ENCODE results near the gene PABPC1L.

The PABPC1L gene

DNA sequence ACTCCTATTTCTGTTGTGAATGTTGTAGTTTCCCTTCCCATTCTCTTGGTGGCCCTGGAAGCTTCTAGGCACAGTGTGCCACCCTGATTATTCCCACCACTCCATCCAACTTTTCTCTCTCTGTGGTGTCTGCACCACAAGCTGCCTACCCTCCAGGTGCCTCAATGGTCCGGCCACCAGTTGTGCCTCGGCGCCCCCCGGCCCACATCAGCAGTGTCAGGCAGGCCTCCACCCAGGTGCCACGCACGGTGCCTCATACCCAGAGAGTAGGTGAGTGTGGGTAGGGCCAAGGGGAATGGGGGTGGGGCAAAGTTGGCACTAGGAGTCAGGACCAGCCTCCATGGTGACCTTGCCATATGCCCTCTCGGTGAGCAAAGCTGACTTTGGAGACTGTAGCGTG is 23.1 kb downstream of the PABPC1L start:
- CTCF ChIA-PET, result interaction anchor here (0.7 kb wide), 1 partner anchor 67 kb away, joined by 3 read pairs; no protein-coding TSS in a partner anchor
- POLR2A ChIA-PET, result interaction anchor here (0.8 kb wide), 1 partner anchor 10 kb away, joined by 3 read pairs; no protein-coding TSS in a partner anchor
- TF ChIP-seq SCRT2 (tag by site-specific recombination; IDR thresholded peaks at IDR 0.05) (no peak), ZNF10 (tag by site-specific recombination; IDR thresholded peaks at IDR 0.05) (no peak), ZNF521 (tag by site-specific recombination; IDR thresholded peaks at IDR 0.05) (no peak), ZNF707 (tag by site-specific recombination; IDR thresholded peaks at IDR 0.05) (no peak), ZNF184 (tag by site-specific recombination; IDR thresholded peaks at IDR 0.05) (no peak)

DNA sequence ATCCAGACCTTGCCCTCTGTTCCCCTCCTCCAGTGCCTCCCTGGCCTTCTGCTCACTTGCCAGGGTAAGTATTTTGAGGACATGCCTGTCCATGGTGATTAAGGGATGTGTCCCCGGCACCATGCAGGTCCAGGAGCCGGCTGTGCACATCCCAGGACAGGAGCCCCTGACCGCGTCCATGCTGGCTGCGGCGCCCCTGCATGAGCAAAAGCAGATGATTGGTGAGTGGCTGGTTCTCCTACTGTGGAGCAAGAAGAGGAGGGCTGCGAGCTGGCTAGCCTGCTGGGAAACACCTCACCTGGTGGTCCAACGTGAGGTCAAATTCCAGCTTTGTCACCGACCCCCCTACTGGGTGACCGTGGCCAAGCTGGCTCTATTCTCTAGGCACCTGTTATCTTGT is 26.6 kb downstream of the PABPC1L start:
- H3K4me3 ChIP-seq (ENCODE audit: low read depth, low read length), result no peak overlapping the region
- ChIA-PET POLR2A (no interaction called here), CTCF (interaction anchor here (0.6 kb wide), 1 partner anchor 61 kb away, joined by 3 read pairs; no protein-coding TSS in a partner anchor)
- H3K27ac ChIP-seq (ENCODE audit: extremely low read depth, low read depth, low read length), result no peak overlapping the region
- TF ChIP-seq ZNF274 (IDR thresholded peaks at IDR 0.05; ENCODE audit: low read length), result no peak
- TF ChIP-seq ZNF274 (tag by site-specific recombination; IDR thresholded peaks at IDR 0.05; ENCODE audit: borderline replicate concordance), result no peak
- no peak for TF ChIP-seq ZEB2 (tag by site-specific recombination; IDR thresholded peaks at IDR 0.05)
- TF ChIP-seq ZNF571 (tag by site-specific recombination; IDR thresholded peaks at IDR 0.05), result no peak
- TF ChIP-seq SP2 (tag by site-specific recombination; IDR thresholded peaks at IDR 0.05), result no peak
- TF ChIP-seq ZNF248 (tag by site-specific recombination; IDR thresholded peaks at IDR 0.05), result no peak
- TF ChIP-seq ZNF23 (tag by site-specific recombination; IDR thresholded peaks at IDR 0.05; ENCODE audit: borderline replicate concordance), result no peak
- TF ChIP-seq, protein P1, sequence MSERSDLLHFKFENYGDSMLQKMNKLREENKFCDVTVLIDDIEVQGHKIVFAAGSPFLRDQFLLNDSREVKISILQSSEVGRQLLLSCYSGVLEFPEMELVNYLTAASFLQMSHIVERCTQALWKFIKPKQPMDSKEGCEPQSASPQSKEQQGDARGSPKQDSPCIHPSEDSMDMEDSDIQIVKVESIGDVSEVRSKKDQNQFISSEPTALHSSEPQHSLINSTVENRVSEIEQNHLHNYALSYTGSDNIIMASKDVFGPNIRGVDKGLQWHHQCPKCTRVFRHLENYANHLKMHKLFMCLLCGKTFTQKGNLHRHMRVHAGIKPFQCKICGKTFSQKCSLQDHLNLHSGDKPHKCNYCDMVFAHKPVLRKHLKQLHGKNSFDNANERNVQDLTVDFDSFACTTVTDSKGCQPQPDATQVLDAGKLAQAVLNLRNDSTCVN (tag by site-specific recombination; optimal IDR thresholded peaks at IDR 0.05), result no peak
- TF ChIP-seq ZNF114 (tag by site-specific recombination; IDR thresholded peaks at IDR 0.05), result no peak
- TF ChIP-seq ZNF211 (tag by site-specific recombination; IDR thresholded peaks at IDR 0.05; ENCODE audit: low read depth), result no peak
- no peak for TF ChIP-seq ZNF560 (tag by site-specific recombination; IDR thresholded peaks at IDR 0.05; ENCODE audit: borderline replicate concordance)
- TF ChIP-seq ZNF654 (tag by site-specific recombination; IDR thresholded peaks at IDR 0.05; ENCODE audit: low read depth), result no peak
- TF ChIP-seq KLF7 (tag by site-specific recombination; IDR thresholded peaks at IDR 0.05; ENCODE audit: borderline replicate concordance), result no peak
- TF ChIP-seq KLF9 (tag by site-specific recombination; IDR thresholded peaks at IDR 0.05; ENCODE audit: low read depth), result no peak
- TF ChIP-seq ZNF391 (tag by site-specific recombination; IDR thresholded peaks at IDR 0.05; ENCODE audit: borderline replicate concordance, low read depth), result no peak
- no peaks in the 10 kb centered on the region for H3K4me1 ChIP-seq (ENCODE audit: control insufficient read depth, insufficient read depth, low read length)
- H3K36me3 ChIP-seq (ENCODE audit: control insufficient read depth in 2 of 2, insufficient read depth in 1 of 2, low read length in 2 of 2), result peaks cover 0 to 89% of the 10 kb centered on the region in 2 experiments; a peak in 2 of 3 replicates
- no peaks in the 10 kb centered on the region for H3K9me3 ChIP-seq (ENCODE audit: control insufficient read depth, insufficient read depth, low read depth, low read length)

More for the DNA sequence above, 23.1 kb downstream of the PABPC1L start:
- H3K4me3 ChIP-seq (ENCODE audit: low read depth, low read length), result no peak overlapping the region
- peaks cover 0 to 74% of the 10 kb centered on the region in 2 experiments; a peak in 2 of 3 replicates for H3K36me3 ChIP-seq (ENCODE audit: control insufficient read depth in 2 of 2, insufficient read depth in 1 of 2, low read length in 2 of 2)
- no peaks in the 10 kb centered on the region for H3K4me1 ChIP-seq (ENCODE audit: control insufficient read depth, insufficient read depth, low read length)
- no peaks in the 10 kb centered on the region for H3K9me3 ChIP-seq (ENCODE audit: control insufficient read depth, insufficient read depth, low read depth, low read length)
- no peak overlapping the region for H3K27ac ChIP-seq (ENCODE audit: extremely low read depth, low read depth, low read length)

DNA sequence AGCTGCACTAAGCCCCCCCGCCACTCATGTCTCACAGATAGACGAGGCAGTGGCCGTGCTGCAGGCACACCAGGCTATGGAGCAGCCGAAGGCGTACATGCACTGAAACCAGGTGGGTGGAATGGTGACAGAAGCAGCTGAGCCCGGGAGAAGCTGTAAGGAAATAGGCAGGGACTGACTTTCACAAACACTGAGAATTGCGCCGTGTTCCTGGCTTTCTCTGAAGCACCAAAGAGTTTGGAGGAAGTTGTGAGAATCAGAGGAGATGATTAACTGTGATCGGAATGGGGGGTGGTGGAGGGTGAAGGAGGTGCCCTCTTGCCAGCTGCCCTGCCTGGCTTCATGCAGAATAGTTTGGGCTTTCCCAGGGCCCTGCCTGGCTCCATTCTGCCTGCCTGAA is 28.8 kb downstream of the PABPC1L start:
- H3K4me1 ChIP-seq (ENCODE audit: control insufficient read depth, insufficient read depth, low read length), result no peaks in the 10 kb centered on the region
- POLR2A ChIA-PET, result no interaction called here

More for the DNA sequence above, 28.8 kb downstream of the PABPC1L start:
- no peak for TF ChIP-seq ZNF394 (tag by site-specific recombination; IDR thresholded peaks at IDR 0.05; ENCODE audit: borderline replicate concordance)
- no peak for TF ChIP-seq ZNF626 (tag by site-specific recombination; IDR thresholded peaks at IDR 0.05)
- TF ChIP-seq ZNF366 (tag by site-specific recombination; conservative IDR thresholded peaks at IDR 0.05), result no peak
- no peak for TF ChIP-seq GFI1B (tag by site-specific recombination; IDR thresholded peaks at IDR 0.05)
- no peak for TF ChIP-seq ZNF335 (tag by site-specific recombination; conservative IDR thresholded peaks at IDR 0.05)
- TF ChIP-seq, protein P2, sequence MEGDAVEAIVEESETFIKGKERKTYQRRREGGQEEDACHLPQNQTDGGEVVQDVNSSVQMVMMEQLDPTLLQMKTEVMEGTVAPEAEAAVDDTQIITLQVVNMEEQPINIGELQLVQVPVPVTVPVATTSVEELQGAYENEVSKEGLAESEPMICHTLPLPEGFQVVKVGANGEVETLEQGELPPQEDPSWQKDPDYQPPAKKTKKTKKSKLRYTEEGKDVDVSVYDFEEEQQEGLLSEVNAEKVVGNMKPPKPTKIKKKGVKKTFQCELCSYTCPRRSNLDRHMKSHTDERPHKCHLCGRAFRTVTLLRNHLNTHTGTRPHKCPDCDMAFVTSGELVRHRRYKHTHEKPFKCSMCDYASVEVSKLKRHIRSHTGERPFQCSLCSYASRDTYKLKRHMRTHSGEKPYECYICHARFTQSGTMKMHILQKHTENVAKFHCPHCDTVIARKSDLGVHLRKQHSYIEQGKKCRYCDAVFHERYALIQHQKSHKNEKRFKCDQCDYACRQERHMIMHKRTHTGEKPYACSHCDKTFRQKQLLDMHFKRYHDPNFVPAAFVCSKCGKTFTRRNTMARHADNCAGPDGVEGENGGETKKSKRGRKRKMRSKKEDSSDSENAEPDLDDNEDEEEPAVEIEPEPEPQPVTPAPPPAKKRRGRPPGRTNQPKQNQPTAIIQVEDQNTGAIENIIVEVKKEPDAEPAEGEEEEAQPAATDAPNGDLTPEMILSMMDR (tag by site-specific recombination; IDR thresholded peaks at IDR 0.05), result no peak
- TF ChIP-seq ZNF23 (tag by site-specific recombination; IDR thresholded peaks at IDR 0.05; ENCODE audit: borderline replicate concordance), result no peak
- no peak for TF ChIP-seq ZNF16 (tag by site-specific recombination; IDR thresholded peaks at IDR 0.05; ENCODE audit: low read depth)
- TF ChIP-seq, protein P3, sequence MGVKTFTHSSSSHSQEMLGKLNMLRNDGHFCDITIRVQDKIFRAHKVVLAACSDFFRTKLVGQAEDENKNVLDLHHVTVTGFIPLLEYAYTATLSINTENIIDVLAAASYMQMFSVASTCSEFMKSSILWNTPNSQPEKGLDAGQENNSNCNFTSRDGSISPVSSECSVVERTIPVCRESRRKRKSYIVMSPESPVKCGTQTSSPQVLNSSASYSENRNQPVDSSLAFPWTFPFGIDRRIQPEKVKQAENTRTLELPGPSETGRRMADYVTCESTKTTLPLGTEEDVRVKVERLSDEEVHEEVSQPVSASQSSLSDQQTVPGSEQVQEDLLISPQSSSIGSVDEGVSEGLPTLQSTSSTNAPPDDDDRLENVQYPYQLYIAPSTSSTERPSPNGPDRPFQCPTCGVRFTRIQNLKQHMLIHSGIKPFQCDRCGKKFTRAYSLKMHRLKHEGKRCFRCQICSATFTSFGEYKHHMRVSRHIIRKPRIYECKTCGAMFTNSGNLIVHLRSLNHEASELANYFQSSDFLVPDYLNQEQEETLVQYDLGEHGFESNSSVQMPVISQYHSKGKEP (tag by site-specific recombination; IDR thresholded peaks at IDR 0.05), result no peak
- no peak for TF ChIP-seq ZNF121 (tag by site-specific recombination; IDR thresholded peaks at IDR 0.05)
- CTCF ChIA-PET, result interaction anchor here (1.5 kb wide), 1 partner anchor 156 kb away, joined by 3 read pairs; no protein-coding TSS in a partner anchor
- H3K4me3 ChIP-seq (ENCODE audit: low read depth, low read length), result no peak overlapping the region
- H3K36me3 ChIP-seq (ENCODE audit: control insufficient read depth in 2 of 2, insufficient read depth in 1 of 2, low read length in 2 of 2), result peaks cover 0 to 93% of the 10 kb centered on the region in 2 experiments; a peak in 2 of 3 replicates
- no peaks in the 10 kb centered on the region for H3K9me3 ChIP-seq (ENCODE audit: control insufficient read depth, insufficient read depth, low read depth, low read length)
- H3K27ac ChIP-seq (ENCODE audit: extremely low read depth, low read depth, low read length), result no peak overlapping the region
